Activated effector memory CD4-positive, alpha-beta T cell treated with Interleukin-2 at 50 U/mL for 16 hours (primary cell): Measurements from ENCODE around the gene POLR1D.

Source experiments
- DNase-seq: peaks from one replicate; pipeline ENCODE4 v3.0.0-alpha.2; 2020

POLR1D gene

GRCh38 chr13:27621366-27622101, at the start of gene POLR1D:
POLR1D (plus strand) TSS chr13:27621892; CDS start chr13:27621984, 92 bp downstream.
- DNase-seq = peak; percentile 83

- no peak for DNase-seq
Observed at GRCh38 chr13:27572234-27572901, 49.3 kb upstream of the POLR1D start.

GRCh38 chr13:27573265-27573664, 48.4 kb upstream of the POLR1D start:
- DNase-seq = no peak

- no peak for DNase-seq
Observed at GRCh38 chr13:27574661-27575060, 47.0 kb upstream of the POLR1D start.

GRCh38 chr13:27578121-27579030, 43.3 kb upstream of the POLR1D start:
- DNase-seq = no peak

GRCh38 chr13:27583645-27584044, 38.0 kb upstream of the POLR1D start:
- no peak for DNase-seq

- no peak for DNase-seq
Observed at GRCh38 chr13:27587095-27587746, 34.5 kb upstream of the POLR1D start.

GRCh38 chr13:27588405-27588804, 33.3 kb upstream of the POLR1D start:
- DNase-seq = no peak

GRCh38 chr13:27592865-27593264, 28.8 kb upstream of the POLR1D start:
- no peak for DNase-seq

- DNase-seq = no peak
Observed at GRCh38 chr13:27593267-27593666, 28.4 kb upstream of the POLR1D start.

GRCh38 chr13:27595055-27595811, 26.5 kb upstream of the POLR1D start:
- DNase-seq = no peak

GRCh38 chr13:27599096-27599495, 22.6 kb upstream of the POLR1D start:
- DNase-seq = no peak

- no peak for DNase-seq
Observed at GRCh38 chr13:27599845-27600553, 21.7 kb upstream of the POLR1D start.

GRCh38 chr13:27600711-27601110, 21.0 kb upstream of the POLR1D start:
- no peak for DNase-seq

- DNase-seq = no peak
Observed at GRCh38 chr13:27601208-27601607, 20.5 kb upstream of the POLR1D start.

GRCh38 chr13:27601803-27602202, 19.9 kb upstream of the POLR1D start:
- no peak for DNase-seq

- DNase-seq = no peak
Observed at GRCh38 chr13:27605099-27605498, 16.6 kb upstream of the POLR1D start.

GRCh38 chr13:27605610-27606200, 16.0 kb upstream of the POLR1D start:
- DNase-seq = no peak

GRCh38 chr13:27607125-27607524, 14.6 kb upstream of the POLR1D start:
- no peak for DNase-seq

- no peak for DNase-seq
Observed at GRCh38 chr13:27613628-27614027, 8.1 kb upstream of the POLR1D start.

- DNase-seq = no peak
Observed at GRCh38 chr13:27617881-27618321, 3.8 kb upstream of the POLR1D start.
